ENCODE results near the gene AMZ2. TPM values are rescaled to one million over a fixed set of nuclear protein-coding genes. Genes with fewer than 3 reads are reported as not detected.

AMZ2 gene
- total RNA-seq, 6 experiments from 2014 or later, result 108 to 127 (median 123) TPM

DNA sequence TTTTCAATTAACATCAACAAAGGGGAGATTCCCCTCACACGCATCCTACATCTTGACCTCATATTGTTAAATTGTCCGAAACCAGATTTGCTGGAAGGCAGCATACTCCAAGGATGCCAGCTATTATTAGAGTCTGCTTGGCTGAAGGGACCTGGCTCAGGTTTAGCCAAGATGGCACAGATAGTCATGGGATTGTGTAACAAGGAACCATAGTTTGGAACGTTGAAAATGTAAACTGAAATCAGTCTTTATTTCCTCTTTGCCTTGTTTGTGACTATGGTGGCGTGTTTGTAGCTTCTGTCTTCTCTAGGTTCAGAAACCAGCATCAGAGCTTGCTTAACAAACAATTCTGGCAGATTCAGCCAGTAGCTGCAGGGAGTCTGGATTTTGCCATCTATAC is 49.4 kb downstream of the AMZ2 start:
- TF ChIP-seq, protein P1, sequence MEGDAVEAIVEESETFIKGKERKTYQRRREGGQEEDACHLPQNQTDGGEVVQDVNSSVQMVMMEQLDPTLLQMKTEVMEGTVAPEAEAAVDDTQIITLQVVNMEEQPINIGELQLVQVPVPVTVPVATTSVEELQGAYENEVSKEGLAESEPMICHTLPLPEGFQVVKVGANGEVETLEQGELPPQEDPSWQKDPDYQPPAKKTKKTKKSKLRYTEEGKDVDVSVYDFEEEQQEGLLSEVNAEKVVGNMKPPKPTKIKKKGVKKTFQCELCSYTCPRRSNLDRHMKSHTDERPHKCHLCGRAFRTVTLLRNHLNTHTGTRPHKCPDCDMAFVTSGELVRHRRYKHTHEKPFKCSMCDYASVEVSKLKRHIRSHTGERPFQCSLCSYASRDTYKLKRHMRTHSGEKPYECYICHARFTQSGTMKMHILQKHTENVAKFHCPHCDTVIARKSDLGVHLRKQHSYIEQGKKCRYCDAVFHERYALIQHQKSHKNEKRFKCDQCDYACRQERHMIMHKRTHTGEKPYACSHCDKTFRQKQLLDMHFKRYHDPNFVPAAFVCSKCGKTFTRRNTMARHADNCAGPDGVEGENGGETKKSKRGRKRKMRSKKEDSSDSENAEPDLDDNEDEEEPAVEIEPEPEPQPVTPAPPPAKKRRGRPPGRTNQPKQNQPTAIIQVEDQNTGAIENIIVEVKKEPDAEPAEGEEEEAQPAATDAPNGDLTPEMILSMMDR (IDR thresholded peaks at IDR 0.05), result no peak
- H3K27ac Mint-ChIP-seq, result no peak overlapping the region
- H3K9me3 Mint-ChIP-seq, result no peaks in the 10 kb centered on the region
- H3K27me3 Mint-ChIP-seq (ENCODE audit: insufficient read depth), result peaks cover 10% of the 10 kb centered on the region
- DNase-seq, result no peak
- peaks cover 7% of the 10 kb centered on the region for H3K4me1 Mint-ChIP-seq (ENCODE audit: low read depth)
- H3K36me3 Mint-ChIP-seq (ENCODE audit: low read depth), result no peaks in the 10 kb centered on the region
- H3K4me3 Mint-ChIP-seq, result no peak overlapping the region

DNA sequence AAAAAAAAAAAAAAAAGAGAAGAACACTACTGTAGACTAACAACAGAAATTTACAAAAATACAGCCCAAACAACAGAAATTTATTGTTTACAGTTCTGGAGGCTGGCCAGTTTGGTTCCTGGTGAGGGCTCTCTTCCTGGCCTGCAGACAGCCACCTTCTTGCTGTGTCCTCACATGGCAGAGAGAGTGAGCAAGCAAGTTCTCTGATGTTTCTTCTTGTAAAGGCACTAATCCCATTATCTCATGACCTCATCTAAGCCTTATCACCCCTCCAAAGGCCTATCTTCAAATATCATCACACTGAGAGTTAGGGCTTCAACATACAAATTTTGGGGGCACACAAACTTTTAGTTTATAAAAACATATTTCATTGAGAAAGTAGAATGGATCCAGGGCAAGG is 50.8 kb downstream of the AMZ2 start:
- Mint-ChIP-seq H3K27ac (no peak overlapping the region), H3K9me3 (no peaks in the 10 kb centered on the region), H3K36me3 (ENCODE audit: low read depth) (no peaks in the 10 kb centered on the region), H3K4me1 (ENCODE audit: low read depth) (no peaks in the 10 kb centered on the region; the same call in 1 of the 2 replicates), H3K4me3 (no peak overlapping the region), H3K27me3 (ENCODE audit: insufficient read depth) (peaks cover 16% of the 10 kb centered on the region)
- TF ChIP-seq, protein P1 (IDR thresholded peaks at IDR 0.05), result no peak
- DNase-seq, result no peak

- Mint-ChIP-seq H3K36me3 (ENCODE audit: low read depth) (no peaks in the 10 kb centered on the region), H3K27ac (no peak overlapping the region)
Observed at GRCh38 chr17:68299817-68300216, 52.0 kb downstream of the AMZ2 start.

DNA sequence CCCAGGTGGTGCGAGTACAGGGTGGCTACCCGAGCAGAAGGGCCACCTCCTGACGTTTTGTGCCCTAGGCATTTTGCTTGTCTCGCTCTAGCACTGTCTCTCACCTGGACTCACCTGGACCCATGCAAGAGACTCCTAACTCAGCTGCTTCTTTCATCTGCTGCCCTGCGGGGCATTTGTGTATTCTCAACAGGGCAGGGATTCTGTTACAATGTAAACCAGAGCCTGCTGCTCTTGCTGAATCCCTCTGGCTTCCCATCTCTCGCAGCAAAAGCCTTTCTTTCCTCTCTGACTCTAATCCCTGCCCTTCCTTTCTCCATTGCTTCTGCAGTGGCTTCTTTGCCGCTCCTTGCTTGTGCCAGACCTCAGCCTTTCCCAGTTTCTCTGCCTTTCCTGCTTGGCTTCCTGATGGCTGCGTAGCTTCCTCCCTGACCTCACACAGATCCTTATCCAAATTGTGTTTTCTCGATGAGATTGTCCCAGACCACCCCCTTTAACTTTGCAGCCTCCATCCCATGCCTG is 53.7 kb downstream of the AMZ2 start:
- Mint-ChIP-seq H3K27me3 (ENCODE audit: insufficient read depth) (peaks cover 12% of the 10 kb centered on the region), H3K9me3 (no peaks in the 10 kb centered on the region), H3K36me3 (ENCODE audit: low read depth) (no peaks in the 10 kb centered on the region), H3K4me1 (ENCODE audit: low read depth) (peaks cover 15% of the 10 kb centered on the region), H3K27ac (no peak overlapping the region), H3K4me3 (no peak overlapping the region)
- TF ChIP-seq, protein P1 (IDR thresholded peaks at IDR 0.05), result no peak
- DNase-seq, result no peak

More at GRCh38 chr17:68299817-68300216, 52.0 kb downstream of the AMZ2 start:
- peaks cover 8% of the 10 kb centered on the region for H3K4me1 Mint-ChIP-seq (ENCODE audit: low read depth)
- H3K9me3 Mint-ChIP-seq, result no peaks in the 10 kb centered on the region
- no peak for DNase-seq
- no peak overlapping the region for H3K4me3 Mint-ChIP-seq
- TF ChIP-seq, protein P1 (IDR thresholded peaks at IDR 0.05), result no peak
- H3K27me3 Mint-ChIP-seq (ENCODE audit: insufficient read depth), result peaks cover 11% of the 10 kb centered on the region

- Mint-ChIP-seq H3K27ac (no peak overlapping the region), H3K36me3 (ENCODE audit: low read depth) (peaks cover 4% of the 10 kb centered on the region; the same call in 1 of the 2 replicates), H3K9me3 (no peaks in the 10 kb centered on the region), H3K4me1 (ENCODE audit: low read depth) (peaks cover 15% of the 10 kb centered on the region), H3K4me3 (no peak overlapping the region), H3K27me3 (ENCODE audit: insufficient read depth) (peaks cover 12% of the 10 kb centered on the region)
- TF ChIP-seq, protein P1 (IDR thresholded peaks at IDR 0.05), result no peak
- no peak for DNase-seq
Observed at GRCh38 chr17:68302066-68302564, 54.3 kb downstream of the AMZ2 start.
